Fibroblast of skin of right quadriceps (primary cell): Measurements from ENCODE around the gene LRCH3.
"Not testable (repeated sequence)": the region's sequence is repeated elsewhere in the genome, so short reads cannot be mapped to it uniquely, and the experiment has no call there.

Experiments used
- DNase-seq: peaks from one replicate; pipeline ENCODE4 v3.0.0-alpha.2; 2013

LRCH3 gene

DNA sequence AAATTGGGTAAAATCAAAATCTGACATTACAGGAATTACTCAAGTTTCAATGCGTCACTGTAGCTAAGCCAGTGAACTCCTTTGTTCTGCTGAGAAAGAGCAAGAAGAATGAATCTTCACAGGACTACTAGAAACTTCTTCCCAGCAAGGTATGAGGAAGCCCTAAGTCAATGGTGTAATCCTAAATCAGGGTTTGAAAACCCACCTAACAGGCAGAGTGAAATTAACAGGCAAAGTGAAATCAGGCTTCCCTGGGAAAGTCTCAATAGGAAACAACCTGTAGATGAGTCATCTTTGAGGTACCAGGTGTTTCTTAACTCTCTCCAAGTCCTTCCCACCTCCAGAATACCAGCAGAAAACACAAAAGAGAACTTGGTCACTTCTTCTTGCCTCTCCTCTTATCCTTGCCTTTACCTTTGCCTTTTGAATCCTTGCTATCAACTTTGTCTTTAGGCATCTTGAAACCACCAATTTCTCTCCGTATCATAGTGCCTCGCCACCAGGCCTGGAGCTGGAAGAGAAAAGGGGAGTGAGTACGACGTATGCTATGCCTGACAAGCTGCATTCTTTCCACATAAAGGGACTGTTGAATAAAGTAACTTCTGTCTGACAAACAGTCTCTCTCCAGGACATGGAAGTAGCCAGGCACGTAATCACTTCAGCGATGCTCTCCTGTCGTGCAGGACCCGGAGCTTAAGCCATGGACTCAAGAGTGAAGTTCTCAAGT is 98.3 kb downstream of the LRCH3 start:
- DNase-seq = no peak

DNA sequence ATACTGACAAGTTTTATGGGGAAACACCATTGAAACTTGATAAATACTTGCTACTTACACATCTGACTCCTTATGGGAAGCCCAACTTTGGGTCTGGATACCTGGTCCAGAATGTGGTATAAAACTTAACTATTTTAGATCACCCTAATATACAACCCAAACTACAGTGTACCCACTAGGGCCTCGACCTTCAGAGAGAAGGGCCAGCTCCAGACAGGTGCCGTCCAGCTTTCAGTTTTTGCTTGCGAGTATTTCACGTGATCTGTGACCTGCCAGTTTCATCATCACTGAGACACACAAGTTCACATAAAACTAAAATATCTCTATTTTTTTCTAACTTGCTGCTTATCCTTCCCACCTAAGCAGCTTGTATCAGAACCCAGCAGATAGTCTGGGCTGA is 99.6 kb downstream of the LRCH3 start:
- DNase-seq = no peak

GRCh38 chr3:197892162-197892561 is 101.1 kb downstream of the LRCH3 start:
- no peak for DNase-seq

- DNase-seq = no peak
These were observed 105.4 kb downstream of the LRCH3 start for GRCh38 chr3:197896421-197896820.

GRCh38 chr3:197899833-197900478 is 108.9 kb downstream of the LRCH3 start:
- no peak for DNase-seq

DNA sequence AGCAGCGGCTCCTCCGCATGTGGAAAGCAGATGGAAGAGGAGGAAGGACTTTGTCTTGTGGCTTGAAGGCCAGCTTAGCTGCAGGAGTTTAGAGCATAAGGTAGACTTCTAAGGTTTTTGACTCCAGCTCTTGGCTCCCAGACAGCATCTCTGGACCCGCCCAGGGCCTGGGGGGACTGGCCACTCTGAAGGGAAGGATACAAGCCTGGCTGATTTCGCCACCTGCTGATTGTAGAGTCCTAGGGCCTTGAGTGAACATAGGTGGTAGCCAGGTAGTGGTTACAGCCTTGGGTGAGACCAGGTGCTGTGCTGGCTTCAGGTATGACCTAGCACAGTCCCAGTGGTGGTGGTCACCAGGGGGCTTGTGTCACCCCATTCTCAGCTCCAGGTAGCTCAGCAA is 110.6 kb downstream of the LRCH3 start:
- no peak for DNase-seq

DNA sequence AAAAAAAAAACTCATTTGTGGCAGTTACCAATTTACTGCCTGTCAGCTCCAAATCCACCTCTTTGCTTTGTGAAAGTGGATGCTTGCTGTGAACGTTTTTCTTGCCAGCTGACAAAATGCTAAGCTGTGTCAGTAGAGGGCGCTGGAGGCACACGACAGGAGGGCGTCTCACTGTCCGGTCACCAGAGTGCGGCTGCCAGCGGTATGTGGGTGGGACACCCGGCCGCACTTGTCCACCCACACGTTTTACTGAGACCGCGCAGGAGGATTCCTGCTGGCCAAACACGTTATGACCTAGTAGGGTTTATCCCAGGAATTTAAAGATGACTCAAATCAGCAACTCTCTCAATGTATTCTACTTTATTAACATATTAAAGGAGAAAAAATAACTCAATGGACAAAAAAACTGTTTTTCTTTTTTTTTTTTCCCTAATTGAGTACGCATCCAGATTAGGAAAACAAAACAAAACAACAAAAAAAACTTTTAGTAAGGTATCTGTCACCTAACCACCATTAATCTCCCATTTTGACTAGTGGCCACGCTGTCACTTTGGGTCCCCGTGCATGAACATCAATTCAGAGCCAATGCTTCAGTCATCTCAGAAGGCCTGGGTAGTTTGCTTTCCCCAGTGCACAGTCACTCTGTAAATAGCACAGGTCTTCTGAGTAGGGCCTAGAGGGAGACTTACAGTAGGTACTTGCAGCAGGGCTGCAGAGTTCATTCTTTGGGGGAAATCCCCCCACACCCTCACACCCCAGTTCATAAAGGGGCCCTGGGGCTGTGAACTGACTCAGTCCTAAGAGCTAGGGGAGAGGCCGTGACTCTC is 115.2 kb downstream of the LRCH3 start:
- peak; percentile 89 for DNase-seq

DNA sequence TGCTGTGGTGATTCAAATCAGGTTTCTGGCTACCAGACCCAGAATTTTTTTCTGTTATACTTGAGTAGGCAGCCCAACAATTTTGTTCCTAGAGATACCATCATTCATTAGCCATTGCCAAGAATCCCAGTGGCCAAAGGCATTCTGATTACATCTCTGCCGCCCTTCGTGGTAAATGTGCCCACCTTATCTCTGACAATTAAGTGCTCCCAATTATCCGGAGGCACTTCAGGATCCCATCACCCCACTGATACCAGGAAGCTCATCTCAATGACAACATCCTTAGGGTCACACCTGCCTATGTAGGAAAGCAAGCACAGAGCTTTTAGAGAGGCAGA is 115.8 kb downstream of the LRCH3 start:
- DNase-seq = no peak

DNA sequence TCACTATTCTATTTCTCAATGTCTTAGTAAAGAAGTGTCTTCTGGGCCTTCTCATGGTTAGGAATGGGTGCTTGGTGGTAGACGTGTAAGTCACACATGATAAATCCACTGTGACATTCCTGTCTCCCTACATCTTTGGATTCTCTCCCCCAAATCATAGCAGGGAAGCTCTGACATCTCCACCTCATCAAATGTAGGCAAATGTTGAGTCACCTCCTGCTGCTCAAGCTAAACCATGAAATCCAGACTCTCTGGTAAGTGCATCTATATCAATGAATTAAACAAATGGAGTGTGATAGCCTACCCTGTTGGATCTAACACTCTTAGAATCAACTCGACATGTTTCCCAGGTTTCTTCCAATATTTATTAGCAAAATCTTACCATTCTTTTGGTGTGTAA is 116.1 kb downstream of the LRCH3 start:
- peak; percentile 6 for DNase-seq

DNA sequence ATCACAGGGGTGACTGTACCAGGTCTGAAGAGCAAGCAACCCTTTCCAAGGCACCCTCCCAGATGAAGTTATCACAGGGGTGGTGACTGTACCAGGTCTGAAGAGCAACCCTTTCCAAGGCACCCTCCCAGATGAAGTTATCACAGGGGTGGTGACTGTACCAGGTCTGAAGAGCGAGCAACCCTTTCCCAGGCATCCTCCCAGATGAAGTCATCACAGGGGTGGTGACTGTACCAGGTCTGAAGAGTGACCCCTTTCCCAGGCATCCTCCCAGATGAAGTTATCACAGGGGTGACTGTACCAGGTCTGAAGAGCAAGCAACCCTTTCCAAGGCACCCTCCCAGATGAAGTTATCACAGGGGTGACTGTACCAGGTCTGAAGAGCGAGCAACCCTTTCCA is 117.5 kb downstream of the LRCH3 start:
- peak; percentile 10 for DNase-seq

DNA sequence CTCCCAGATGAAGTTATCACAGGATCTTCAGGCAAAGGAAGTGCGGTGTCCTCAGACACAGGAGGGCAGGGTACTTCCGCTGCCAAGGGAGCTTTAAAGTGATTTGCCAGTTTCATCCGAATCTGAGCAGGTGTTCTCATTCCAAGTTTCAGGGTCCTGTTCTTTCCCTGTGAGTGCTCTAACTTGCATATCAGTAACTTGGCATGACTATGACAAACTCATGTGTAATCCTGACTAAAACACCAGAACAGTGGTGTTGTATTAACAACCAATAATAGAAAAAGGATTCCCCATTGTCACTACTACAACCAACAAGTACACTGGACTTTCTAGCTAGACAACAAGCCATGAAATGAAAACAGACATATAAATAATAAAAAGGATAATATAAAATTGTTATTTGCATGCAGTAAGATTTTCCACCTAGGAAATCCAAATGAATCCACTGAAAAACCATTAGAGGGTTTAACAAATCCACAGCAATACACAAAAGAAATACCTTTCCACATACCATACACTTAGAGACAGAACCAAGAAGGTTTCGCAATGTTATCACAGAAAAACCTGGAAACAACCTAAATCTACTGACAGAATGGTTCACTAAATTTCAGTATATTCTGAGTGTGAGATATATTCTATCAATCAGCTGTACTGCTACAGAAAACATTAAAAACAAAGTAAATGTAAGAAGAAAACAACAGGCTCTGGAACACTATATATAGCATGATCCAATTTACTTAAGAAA is 118.1 kb downstream of the LRCH3 start:
- DNase-seq = no peak

DNA sequence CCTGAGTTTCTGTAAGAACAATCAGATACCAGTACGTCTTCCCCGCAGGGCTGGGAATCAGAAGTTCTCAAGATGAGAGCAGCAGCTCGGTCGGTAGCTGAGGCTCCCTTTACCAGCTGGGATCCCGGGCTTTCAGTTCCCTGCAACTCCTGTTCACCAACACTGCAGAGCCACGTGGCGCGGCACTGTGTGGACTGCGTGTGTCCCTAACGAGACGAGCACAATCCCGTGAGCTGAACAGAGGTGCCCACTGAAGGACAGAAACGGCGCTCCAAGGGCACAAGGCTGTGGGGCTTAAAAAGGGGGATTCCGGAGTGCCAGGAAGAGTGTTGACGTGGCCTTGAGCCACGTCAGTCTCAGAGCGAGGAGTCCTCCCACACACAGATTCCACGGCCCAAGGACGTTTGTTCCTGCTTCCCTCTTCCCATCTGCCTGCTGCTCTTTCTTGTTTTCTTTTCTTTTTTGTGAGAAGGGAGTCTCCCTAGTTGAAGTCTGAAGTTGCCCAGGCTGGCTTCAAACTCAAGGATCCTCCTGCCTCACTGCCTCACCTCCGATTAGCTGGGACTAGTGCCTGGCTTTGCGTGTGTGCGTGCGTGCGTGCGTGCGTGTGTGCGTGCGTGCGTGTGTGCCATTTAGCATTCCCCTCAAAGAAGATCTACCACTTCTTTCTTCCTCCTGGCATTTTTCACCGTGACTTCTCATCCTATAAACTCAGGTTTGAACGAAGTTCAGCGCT is 121.9 kb downstream of the LRCH3 start:
- no peak for DNase-seq

- no peak for DNase-seq
These were observed 122.8 kb downstream of the LRCH3 start for GRCh38 chr3:197913641-197914380.

DNA sequence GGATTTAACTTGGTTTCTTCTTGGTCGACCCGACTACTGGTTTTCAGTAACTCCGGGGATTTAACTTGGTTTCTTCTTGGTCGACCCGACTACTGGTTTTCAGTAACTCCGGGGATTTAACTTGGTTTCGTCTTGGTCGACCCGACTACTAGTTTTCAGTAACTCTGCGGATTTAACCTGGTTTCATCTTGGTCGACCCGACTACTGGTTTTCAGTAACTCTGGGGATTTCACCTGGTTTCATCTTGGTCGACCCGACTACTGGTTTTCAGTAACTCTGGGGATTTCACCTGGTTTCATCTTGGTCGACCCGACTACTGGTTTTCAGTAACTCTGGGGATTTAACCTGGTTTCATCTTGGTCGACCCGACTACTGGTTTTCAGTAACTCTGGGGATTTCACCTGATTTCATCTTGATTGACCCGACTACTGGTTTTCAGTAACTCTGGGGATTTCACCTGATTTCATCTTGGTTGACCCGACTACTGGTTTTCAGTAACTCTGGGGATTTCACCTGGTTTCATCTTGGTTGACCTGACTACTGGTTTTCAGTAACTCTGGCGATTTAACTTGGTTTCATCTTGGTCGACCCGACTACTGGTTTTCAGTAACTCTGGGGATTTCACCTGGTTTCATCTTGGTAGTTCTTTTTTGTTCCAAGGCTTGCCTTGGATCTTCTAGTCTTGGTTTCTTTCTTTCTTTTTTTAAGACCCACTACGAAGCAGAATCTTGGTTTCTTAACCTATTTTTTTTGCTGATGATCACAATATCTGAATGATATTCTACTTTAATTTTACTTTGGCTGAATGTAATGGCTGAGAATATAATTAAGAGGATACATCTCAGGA is 130.6 kb downstream of the LRCH3 start:
- DNase-seq = not testable (repeated sequence)

GRCh38 chr3:197926418-197926817 is 135.4 kb downstream of the LRCH3 start:
- DNase-seq = no peak

DNA sequence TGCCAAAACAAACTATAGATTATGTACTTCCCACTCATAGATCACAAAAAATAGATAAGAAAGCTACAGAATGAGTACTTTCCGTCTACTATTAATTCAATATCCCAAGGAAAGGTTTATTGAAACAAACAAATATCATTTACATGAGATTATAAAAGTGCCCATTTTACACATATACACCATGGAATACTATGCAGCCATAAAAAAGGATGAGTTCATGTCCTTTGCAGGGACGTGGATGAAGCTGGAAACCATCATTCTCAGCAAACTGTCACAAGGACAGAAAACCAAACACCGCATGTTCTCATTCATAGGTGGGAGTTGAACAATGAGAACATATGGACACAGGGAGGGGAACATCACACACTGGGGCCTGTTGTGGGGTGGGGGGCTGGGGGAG is 136.5 kb downstream of the LRCH3 start:
- not testable (repeated sequence) for DNase-seq

- DNase-seq = no peak
These were observed 145.8 kb downstream of the LRCH3 start for GRCh38 chr3:197936819-197937384.
